Naive B cell (primary cell): ENCODE results near the gene PCTP. TPM values are rescaled to one million over a fixed set of nuclear protein-coding genes. Genes with fewer than 3 reads are reported as not detected.
A peak's percentile ranks its signal among the peaks of the same experiment; 100 is the strongest.

ENCODE experiments used
- ATAC-seq, 2 donors: fragments of 150-1000 bp; cut with Tn5 transposase; 2 replicates each; pipeline ENCODE4 v1.10.0; 2021; ENCODE audit warnings: low read depth in 2 of 2, mild to moderate bottlenecking in 2 of 2, moderate library complexity in 2 of 2
- DNase-seq: peaks from one replicate; pipeline ENCODE4 v3.0.0; 2022
- H3K27ac Mint-ChIP-seq, 6 donors: one replicate each; pipeline ENCODE4 v1.8.0; 2020 to 2022; ENCODE audit warnings: mild to moderate bottlenecking in 6 of 6, mixed read lengths in 6 of 6, moderate library complexity in 5 of 6, inconsistent platforms in 2 of 6
- H3K27me3 Mint-ChIP-seq, 3 donors: one replicate each; pipeline ENCODE4 v1.8.0; 2021 to 2022; ENCODE audit warnings: mixed read lengths in 3 of 3, mild to moderate bottlenecking in 1 of 3
- H3K36me3 Mint-ChIP-seq, 2 donors: one replicate each; pipeline ENCODE4 v1.8.0; 2020 to 2022; ENCODE audit warnings: mixed read lengths in 2 of 2, inconsistent platforms in 1 of 2, mild to moderate bottlenecking in 1 of 2
- H3K4me1 Mint-ChIP-seq, 3 donors: one replicate each; pipeline ENCODE4 v1.8.0; 2020 to 2022; ENCODE audit warnings: mixed read lengths in 3 of 3, inconsistent platforms in 1 of 3, mild to moderate bottlenecking in 1 of 3, moderate library complexity in 1 of 3
- H3K4me3 Mint-ChIP-seq, 8 donors: one replicate each; pipeline ENCODE4 v1.8.0; 2020 to 2022; ENCODE audit warnings: mild to moderate bottlenecking in 8 of 8, mixed read lengths in 8 of 8, moderate library complexity in 8 of 8, inconsistent platforms in 2 of 8
- H3K9me3 Mint-ChIP-seq, 7 donors: one replicate each; pipeline ENCODE4 v1.8.0; 2020 to 2022; ENCODE audit warnings: mixed read lengths in 7 of 7, mild to moderate bottlenecking in 5 of 7, inconsistent platforms in 2 of 7, moderate library complexity in 1 of 7
- polyA plus RNA-seq, 6 donors: library from polyadenylated mRNA; unstranded; fragments of 300-500 nt; fragmentation: Illumina TruSeq; gene quantifications; one replicate each; pipeline ENCODE4 v1.2.3, GENCODE V29; 2021; ENCODE audit warnings: low read depth in 6 of 6

The PCTP gene
- polyA plus RNA-seq, 6 donors from 2014 or later, result 2.2 to 10.2 (median 5.1) TPM

GRCh38 chr17:55770196-55770870, 19.5 kb downstream of the PCTP start:
- DNase-seq (no peak), ATAC-seq (no peak)
- peaks cover 0 to under 1% (median 0%) of the 10 kb centered on the region in 7 donors for H3K9me3 Mint-ChIP-seq
- no peak overlapping the region for H3K4me3 Mint-ChIP-seq
- H3K27me3 Mint-ChIP-seq, result no peaks in the 10 kb centered on the region
- no peaks in the 10 kb centered on the region for H3K4me1 Mint-ChIP-seq
- H3K27ac Mint-ChIP-seq, result no peak overlapping the region
- peaks cover 0 to 24% of the 10 kb centered on the region in 2 donors for H3K36me3 Mint-ChIP-seq

DNA sequence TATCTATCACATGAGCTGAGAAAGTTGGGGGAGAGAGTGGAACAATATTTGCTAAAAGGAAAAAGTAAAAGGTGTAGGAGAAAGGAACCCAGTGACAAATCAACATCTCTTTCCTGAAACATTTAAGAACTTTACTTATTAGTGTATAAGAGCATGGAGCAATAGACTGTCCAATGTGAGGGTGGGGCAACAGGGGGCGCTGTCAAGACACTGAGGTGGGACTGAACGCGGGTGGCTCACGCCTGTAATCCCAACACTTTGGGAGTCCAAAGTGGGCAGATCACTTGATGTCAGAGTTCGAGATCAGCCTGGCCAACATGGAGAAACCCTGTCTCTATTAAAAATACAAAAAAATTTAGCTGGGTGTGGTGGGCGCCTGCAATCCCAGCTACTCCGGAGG, 21.2 kb downstream of the PCTP start:
- H3K4me3 Mint-ChIP-seq, result no peak overlapping the region
- H3K27me3 Mint-ChIP-seq, result no peaks in the 10 kb centered on the region
- H3K9me3 Mint-ChIP-seq, result no peaks in the 10 kb centered on the region
- H3K36me3 Mint-ChIP-seq, result peaks cover 9 to 36% of the 10 kb centered on the region in 2 donors
- peak overlapping the region in 1 of 6 donors; percentile 49 for H3K27ac Mint-ChIP-seq
- DNase-seq (no peak), ATAC-seq (no peak)
- no peaks in the 10 kb centered on the region for H3K4me1 Mint-ChIP-seq

GRCh38 chr17:55773671-55774070, 22.8 kb downstream of the PCTP start:
- Mint-ChIP-seq H3K27me3 (no peaks in the 10 kb centered on the region), H3K36me3 (peaks cover 9 to 37% of the 10 kb centered on the region in 2 donors), H3K9me3 (no peaks in the 10 kb centered on the region), H3K4me3 (no peak overlapping the region), H3K4me1 (no peaks in the 10 kb centered on the region), H3K27ac (peak overlapping the region in 1 of 6 donors; percentile 9)
- no peak for DNase-seq
- no peak for ATAC-seq

DNA sequence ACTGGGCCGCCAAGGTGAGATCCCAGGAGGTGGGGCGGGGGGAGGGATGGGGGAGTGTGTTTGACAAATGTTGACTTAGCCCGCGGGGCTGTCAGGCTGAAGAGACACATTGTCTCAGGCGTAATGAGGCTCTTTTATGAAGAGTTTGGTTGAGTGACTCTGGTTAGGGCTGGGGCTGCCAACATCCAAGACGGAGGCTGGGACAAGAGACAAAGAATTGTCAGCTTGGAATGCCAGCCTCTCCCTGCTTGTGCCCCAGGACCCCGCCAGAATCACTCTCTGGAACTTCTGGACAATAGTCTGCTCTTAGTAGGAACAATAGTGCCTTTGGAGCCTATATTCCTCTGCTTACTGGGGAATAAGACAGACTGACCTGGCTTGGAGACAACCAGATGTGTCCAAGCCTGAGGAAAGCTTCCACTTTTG, 24.0 kb downstream of the PCTP start:
- H3K4me3 Mint-ChIP-seq, result no peak overlapping the region
- H3K4me1 Mint-ChIP-seq, result peaks cover 0 to 8% (median 0%) of the 10 kb centered on the region in 3 donors
- H3K27ac Mint-ChIP-seq, result no peak overlapping the region
- H3K36me3 Mint-ChIP-seq, result peaks cover 9 to 40% of the 10 kb centered on the region in 2 donors
- ATAC-seq (no peak), DNase-seq (no peak)
- no peaks in the 10 kb centered on the region for H3K9me3 Mint-ChIP-seq
- no peaks in the 10 kb centered on the region for H3K27me3 Mint-ChIP-seq

DNA sequence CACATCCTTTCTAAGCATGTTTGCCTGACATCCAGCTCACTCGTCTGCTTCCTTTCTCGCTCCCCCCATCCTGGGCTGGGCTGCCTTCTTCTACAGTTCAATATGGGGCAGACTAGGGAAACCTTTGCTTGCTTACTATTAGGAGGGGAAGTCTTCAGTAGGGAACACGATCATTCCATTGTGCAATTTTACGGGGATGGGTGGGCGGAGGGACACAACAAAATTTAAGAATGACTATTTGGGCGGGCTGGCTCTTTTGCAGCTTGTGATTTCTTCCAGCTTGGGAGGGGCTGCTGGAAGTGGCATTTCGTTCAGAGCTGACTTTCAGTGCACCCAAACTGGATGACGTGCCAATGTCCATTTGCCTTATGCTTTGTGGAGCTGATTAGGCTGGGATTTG, 25.4 kb downstream of the PCTP start:
- Mint-ChIP-seq H3K27me3 (no peaks in the 10 kb centered on the region), H3K4me3 (no peak overlapping the region), H3K36me3 (peaks cover 9 to 40% of the 10 kb centered on the region in 2 donors), H3K4me1 (peaks cover 0 to 8% (median 0%) of the 10 kb centered on the region in 3 donors), H3K27ac (no peak overlapping the region), H3K9me3 (no peaks in the 10 kb centered on the region)
- DNase-seq, result no peak
- no peak for ATAC-seq

- H3K4me3 Mint-ChIP-seq, result no peak overlapping the region
- DNase-seq, result no peak
- peaks cover 0 to 8% (median 0%) of the 10 kb centered on the region in 3 donors for H3K4me1 Mint-ChIP-seq
- no peak for ATAC-seq
- H3K27me3 Mint-ChIP-seq, result no peaks in the 10 kb centered on the region
- H3K9me3 Mint-ChIP-seq, result no peaks in the 10 kb centered on the region
- H3K27ac Mint-ChIP-seq, result peak overlapping the region in 1 of 6 donors; percentile 23
- peaks cover 9 to 40% of the 10 kb centered on the region in 2 donors for H3K36me3 Mint-ChIP-seq
Observed at GRCh38 chr17:55777471-55777971, 26.7 kb downstream of the PCTP start.

GRCh38 chr17:55778389-55779118, 27.7 kb downstream of the PCTP start:
- H3K4me3 Mint-ChIP-seq, result no peak overlapping the region
- no peak overlapping the region for H3K27ac Mint-ChIP-seq
- peaks cover 0 to 8% (median 0%) of the 10 kb centered on the region in 3 donors for H3K4me1 Mint-ChIP-seq
- H3K36me3 Mint-ChIP-seq, result peaks cover 9 to 33% of the 10 kb centered on the region in 2 donors
- DNase-seq (no peak), ATAC-seq (no peak)
- no peaks in the 10 kb centered on the region for H3K27me3 Mint-ChIP-seq
- no peaks in the 10 kb centered on the region for H3K9me3 Mint-ChIP-seq

DNA sequence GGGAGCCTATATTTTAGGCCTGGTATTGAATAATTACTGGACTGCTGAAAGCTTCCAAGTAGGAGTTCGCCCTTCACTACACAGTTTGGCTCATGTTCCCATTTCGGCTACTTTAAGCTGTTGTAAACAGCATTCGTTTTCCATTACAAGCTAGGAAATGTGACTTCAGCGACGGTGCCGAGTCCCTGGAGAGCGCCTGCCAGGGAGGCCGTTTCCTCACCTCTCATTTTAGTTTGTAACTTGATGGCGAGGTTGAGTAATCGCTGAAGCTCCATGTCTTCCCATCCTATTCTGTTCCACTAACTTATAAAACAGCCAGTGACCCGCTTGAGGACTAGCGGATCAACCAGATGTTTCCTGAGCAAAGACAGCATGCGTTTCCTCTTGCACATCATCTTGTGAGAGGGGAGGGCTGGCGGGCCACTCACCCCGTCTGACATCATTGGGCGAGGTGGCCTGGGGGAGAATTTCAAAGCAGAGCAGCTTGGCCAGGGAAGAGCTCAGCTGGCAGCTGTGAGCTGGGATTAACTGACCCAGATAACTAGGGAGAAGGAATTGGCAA, 32.9 kb downstream of the PCTP start:
- Mint-ChIP-seq H3K9me3 (peaks cover 0 to 2% (median 0%) of the 10 kb centered on the region in 7 donors), H3K27me3 (no peaks in the 10 kb centered on the region), H3K27ac (no peak overlapping the region), H3K4me1 (peaks cover 0 to 8% (median 0%) of the 10 kb centered on the region in 3 donors), H3K36me3 (peaks cover 0 to 4% of the 10 kb centered on the region in 2 donors), H3K4me3 (no peak overlapping the region)
- ATAC-seq (no peak), DNase-seq (no peak)

DNA sequence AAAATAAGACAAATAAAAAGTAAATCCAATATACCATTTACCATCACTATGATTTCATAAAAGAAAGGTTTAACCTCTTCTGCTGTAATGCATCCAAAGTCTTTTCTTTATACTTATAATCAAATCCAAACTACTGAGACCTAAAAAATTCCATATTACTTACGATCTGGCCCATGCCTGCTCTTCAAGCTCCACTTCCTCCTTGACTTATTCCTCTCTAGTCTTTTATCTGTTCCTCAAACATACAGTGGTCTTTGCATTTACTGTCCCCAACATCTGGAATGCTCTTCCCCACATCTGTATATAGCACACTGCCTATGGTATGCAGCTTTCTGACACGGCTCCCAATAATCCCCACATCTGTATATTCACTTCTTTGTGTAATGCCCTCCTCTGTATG, 33.8 kb downstream of the PCTP start:
- Mint-ChIP-seq H3K36me3 (no peaks in the 10 kb centered on the region), H3K27ac (no peak overlapping the region), H3K4me3 (no peak overlapping the region), H3K27me3 (no peaks in the 10 kb centered on the region), H3K9me3 (peaks cover 0 to 2% (median 0%) of the 10 kb centered on the region in 7 donors), H3K4me1 (peaks cover 0 to 1% (median 0%) of the 10 kb centered on the region in 3 donors)
- DNase-seq (no peak), ATAC-seq (no peak)

GRCh38 chr17:55785181-55785580, 34.3 kb downstream of the PCTP start:
- DNase-seq, result no peak
- no peak for ATAC-seq
- H3K9me3 Mint-ChIP-seq, result peaks cover 0 to 2% (median 0%) of the 10 kb centered on the region in 7 donors
- H3K4me3 Mint-ChIP-seq, result no peak overlapping the region
- no peaks in the 10 kb centered on the region for H3K36me3 Mint-ChIP-seq
- H3K4me1 Mint-ChIP-seq, result no peaks in the 10 kb centered on the region
- no peaks in the 10 kb centered on the region for H3K27me3 Mint-ChIP-seq
- H3K27ac Mint-ChIP-seq, result peak overlapping the region in 1 of 6 donors; percentile 11

- Mint-ChIP-seq H3K4me1 (no peaks in the 10 kb centered on the region), H3K27me3 (peaks cover 0 to 9% (median 3%) of the 10 kb centered on the region in 3 donors), H3K36me3 (no peaks in the 10 kb centered on the region), H3K9me3 (peaks cover 0 to 9% (median 4%) of the 10 kb centered on the region in 7 donors), H3K4me3 (no peak overlapping the region), H3K27ac (no peak overlapping the region)
- DNase-seq, result no peak
- ATAC-seq, result no peak
Observed at GRCh38 chr17:55793272-55793671, 42.4 kb downstream of the PCTP start.

DNA sequence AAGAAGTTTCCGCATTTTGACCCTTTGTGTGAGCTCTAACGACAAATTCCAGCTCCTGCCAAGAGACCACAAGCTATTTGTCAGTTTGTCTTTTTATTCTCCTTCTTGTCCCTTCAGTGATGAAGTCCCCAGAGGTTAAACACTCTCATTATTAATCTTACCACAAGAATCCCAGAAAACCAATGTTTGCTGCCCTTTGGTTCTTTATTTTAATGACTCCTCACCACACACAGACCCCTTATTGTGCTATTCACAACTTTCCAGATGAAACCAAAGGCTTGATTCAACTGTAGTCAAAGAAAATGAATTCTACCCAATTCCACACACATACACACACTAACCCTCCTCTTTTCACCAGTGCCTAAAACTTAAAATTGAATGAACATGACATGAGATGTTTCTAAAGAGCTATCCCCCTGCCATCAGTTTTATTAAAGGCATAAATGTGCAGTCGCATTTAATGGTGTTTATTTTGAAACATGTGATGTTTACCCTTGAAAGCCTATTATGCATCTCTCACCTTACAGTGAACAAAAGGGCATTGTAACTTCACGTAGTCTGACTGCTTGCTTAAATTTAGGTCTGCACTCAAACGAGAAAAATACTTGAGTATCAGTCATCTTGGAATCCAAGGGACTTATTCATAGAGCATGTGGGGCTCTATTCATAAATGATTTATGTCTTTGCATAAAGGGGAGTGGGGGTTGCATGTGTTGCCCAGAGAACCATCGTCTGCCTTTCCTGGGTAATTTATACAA, 44.1 kb downstream of the PCTP start:
- Mint-ChIP-seq H3K27ac (no peak overlapping the region), H3K9me3 (peaks cover 0 to 20% (median 12%) of the 10 kb centered on the region in 7 donors)
- ATAC-seq, result no peak

More for the DNA sequence above, 44.1 kb downstream of the PCTP start:
- no peaks in the 10 kb centered on the region for H3K4me1 Mint-ChIP-seq
- H3K27me3 Mint-ChIP-seq, result peaks cover 0 to 9% (median 3%) of the 10 kb centered on the region in 3 donors
- H3K36me3 Mint-ChIP-seq, result peaks cover 0 to 2% of the 10 kb centered on the region in 2 donors
- H3K4me3 Mint-ChIP-seq, result no peak overlapping the region
- DNase-seq, result no peak
